ENCODE results near the gene BRIX1. TPM values are rescaled to one million over a fixed set of nuclear protein-coding genes. Genes with fewer than 3 reads are reported as not detected.
"Not testable (repeated sequence)": the region's sequence is repeated elsewhere in the genome, so short reads cannot be mapped to it uniquely, and the experiment has no call there.

The BRIX1 gene
- total RNA-seq, 2 experiments from 2014 or later = 65.3 to 75.6 TPM

- POLR2A ChIA-PET = interaction anchor here (0.7 to 1.4 kb wide), 2 partner anchors 11 to 30 kb away, joined by 3 to 6 read pairs; partner anchors contain the start of gene DNAJC21
- no peak overlapping the region for H3K4me3 ChIP-seq (ENCODE audit: low read depth, low read length, poor library complexity, severe bottlenecking)
- no peaks in the 10 kb centered on the region for H3K9me2 ChIP-seq (ENCODE audit: insufficient read depth, low read length)
- H3K4me2 ChIP-seq (ENCODE audit: low read length) = peak overlapping the region; percentile 92; the same call in 1 of the 2 replicates
- DNase-seq (ENCODE audit: low spot score) = no peak
- peaks cover 19% of the 10 kb centered on the region for H4K20me1 ChIP-seq (ENCODE audit: insufficient read depth, low read length)
- CTCF ChIA-PET (ENCODE audit: unreplicated experiment) = no interaction called here
- peaks cover 16% of the 10 kb centered on the region for H3K4me1 ChIP-seq (ENCODE audit: insufficient read depth, low read length, poor library complexity, severe bottlenecking)
- H3K27ac ChIP-seq (ENCODE audit: low read depth, low read length, poor library complexity, severe bottlenecking) = no peak overlapping the region
- TF ChIP-seq EZH2phosphoT487 (IDR thresholded peaks at IDR 0.05; ENCODE audit: borderline replicate concordance, low read depth, low read length) (no peak), CTCF (conservative IDR thresholded peaks at IDR 0.05; ENCODE audit: low read length) (peak; percentile 67)
- H3K79me2 ChIP-seq (ENCODE audit: insufficient read depth, low read depth, low read length) = peaks cover 86% of the 10 kb centered on the region
- H2AFZ ChIP-seq (ENCODE audit: low read length) = no peak overlapping the region
- intact Hi-C loops (cut with micrococcal nuclease; ENCODE audit: unreplicated experiment) = loop anchor here (5.0 to 10.0 kb wide), 5 partner anchors 983 to 1956 kb away; partner anchors contain the start of genes LMBRD2, NIPBL, SKP2 and TARS1
- no TSS peak for BruUV-seq (replicated peaks)
- H3K9me3 ChIP-seq (ENCODE audit: low read length) = no peaks in the 10 kb centered on the region
- H3K36me3 ChIP-seq (ENCODE audit: insufficient read depth, low read length) = peaks cover 76% of the 10 kb centered on the region
Measured at GRCh38 chr5:34919077-34919476, 3.6 kb downstream of the BRIX1 start.

- POLR2A ChIA-PET; intact Hi-C loops (cut with micrococcal nuclease; ENCODE audit: unreplicated experiment): not testable (repeated sequence)
- H3K36me3 ChIP-seq (ENCODE audit: insufficient read depth, low read length) = peaks cover 99% of the 10 kb centered on the region
Measured at GRCh38 chr5:34923256-34923655, 7.7 kb downstream of the BRIX1 start.

GRCh38 chr5:34923694-34924461 is 8.4 kb downstream of the BRIX1 start:
- intact Hi-C loops (cut with micrococcal nuclease; ENCODE audit: unreplicated experiment) = no loop called here
- H2AFZ ChIP-seq (ENCODE audit: low read length) = no peak overlapping the region
- no TSS peak for BruUV-seq (replicated peaks)
- DNase-seq (ENCODE audit: low spot score) = no peak
- no peak for TF ChIP-seq EZH2phosphoT487 (IDR thresholded peaks at IDR 0.05; ENCODE audit: borderline replicate concordance, low read depth, low read length)
- TF ChIP-seq CTCF (conservative IDR thresholded peaks at IDR 0.05; ENCODE audit: low read length) = no peak
- H3K27ac ChIP-seq (ENCODE audit: low read depth, low read length, poor library complexity, severe bottlenecking) = no peak overlapping the region
- H3K79me2 ChIP-seq (ENCODE audit: insufficient read depth, low read depth, low read length) = peaks cover 70% of the 10 kb centered on the region
- H3K4me1 ChIP-seq (ENCODE audit: insufficient read depth, low read length, poor library complexity, severe bottlenecking) = peaks cover 28% of the 10 kb centered on the region
- no peaks in the 10 kb centered on the region for H3K9me2 ChIP-seq (ENCODE audit: insufficient read depth, low read length)
- H4K20me1 ChIP-seq (ENCODE audit: insufficient read depth, low read length) = peaks cover 29% of the 10 kb centered on the region
- no peaks in the 10 kb centered on the region for H3K9me3 ChIP-seq (ENCODE audit: low read length)
- H3K4me3 ChIP-seq (ENCODE audit: low read depth, low read length, poor library complexity, severe bottlenecking) = no peak overlapping the region
- ChIA-PET CTCF (ENCODE audit: unreplicated experiment) (no interaction called here), POLR2A (interaction anchor here (1.1 kb wide), 1 partner anchor 9 kb away, joined by 6 read pairs; the partner anchor contains the start of genes BRIX1 and RAD1)
- no peak overlapping the region for H3K4me2 ChIP-seq (ENCODE audit: low read length)
- H3K36me3 ChIP-seq (ENCODE audit: insufficient read depth, low read length) = peaks cover 96% of the 10 kb centered on the region

More at GRCh38 chr5:34923256-34923655, 7.7 kb downstream of the BRIX1 start:
- DNase-seq (ENCODE audit: low spot score); H3K27ac ChIP-seq (ENCODE audit: low read depth, low read length, poor library complexity, severe bottlenecking); BruUV-seq (replicated peaks); H2AFZ ChIP-seq (ENCODE audit: low read length); CTCF ChIA-PET (ENCODE audit: unreplicated experiment); H3K4me3 ChIP-seq (ENCODE audit: low read depth, low read length, poor library complexity, severe bottlenecking); H3K9me2 ChIP-seq (ENCODE audit: insufficient read depth, low read length); H3K9me3 ChIP-seq (ENCODE audit: low read length); H3K4me2 ChIP-seq (ENCODE audit: low read length): not testable (repeated sequence)
- H3K79me2 ChIP-seq (ENCODE audit: insufficient read depth, low read depth, low read length) = peaks cover 76% of the 10 kb centered on the region
- H4K20me1 ChIP-seq (ENCODE audit: insufficient read depth, low read length) = peaks cover 23% of the 10 kb centered on the region
- H3K4me1 ChIP-seq (ENCODE audit: insufficient read depth, low read length, poor library complexity, severe bottlenecking) = peaks cover 28% of the 10 kb centered on the region
